Fibroblast of peridontal ligament (primary cell): ENCODE measurements around the gene CFHR3.
"Not testable (repeated sequence)": the region's sequence is repeated elsewhere in the genome, so short reads cannot be mapped to it uniquely, and the experiment has no call there.

Source experiments
- DNase-seq: peaks from one replicate; pipeline ENCODE4 v3.0.0-alpha.2; 2010; ENCODE audit errors: extremely low read depth

The CFHR3 gene

GRCh38 chr1:196774603-196775002 is at the start of gene CFHR3:
CFHR3 (plus strand) TSS chr1:196774840; CDS start chr1:196774887, 47 bp downstream.
- DNase-seq: no peak

- DNase-seq: no peak
These were observed 42.1 kb upstream of the CFHR3 start for GRCh38 chr1:196732526-196732925.

GRCh38 chr1:196733091-196733970 is 41.3 kb upstream of the CFHR3 start:
- peak; percentile 8 for DNase-seq

GRCh38 chr1:196734006-196734405 is 40.6 kb upstream of the CFHR3 start:
- DNase-seq: no peak

GRCh38 chr1:196734460-196734859 is 40.2 kb upstream of the CFHR3 start:
- no peak for DNase-seq

GRCh38 chr1:196738730-196739129 is 35.9 kb upstream of the CFHR3 start:
- DNase-seq: no peak

GRCh38 chr1:196743244-196743643 is 31.4 kb upstream of the CFHR3 start:
- DNase-seq: peak; percentile 55

GRCh38 chr1:196765019-196765740 is 9.5 kb upstream of the CFHR3 start:
- DNase-seq: not testable (repeated sequence)

GRCh38 chr1:196769823-196770222 is 4.8 kb upstream of the CFHR3 start:
- not testable (repeated sequence) for DNase-seq

GRCh38 chr1:196773713-196774112 is 927 bp upstream of the CFHR3 start:
- DNase-seq: no peak

- no peak for DNase-seq
These were observed 465 bp upstream of the CFHR3 start for GRCh38 chr1:196774175-196774574.

GRCh38 chr1:196777603-196778002 is 3.0 kb downstream of the CFHR3 start:
- no peak for DNase-seq

- DNase-seq: no peak
These were observed 4.5 kb downstream of the CFHR3 start for GRCh38 chr1:196779093-196779492.

- not testable (repeated sequence) for DNase-seq
These were observed 16.6 kb downstream of the CFHR3 start for GRCh38 chr1:196791252-196791651.

- not testable (repeated sequence) for DNase-seq
These were observed 19.5 kb downstream of the CFHR3 start for GRCh38 chr1:196794103-196794502.

- DNase-seq: no peak
These were observed 23.3 kb downstream of the CFHR3 start for GRCh38 chr1:196797891-196798290.

GRCh38 chr1:196801920-196802319 is 27.3 kb downstream of the CFHR3 start:
- not testable (repeated sequence) for DNase-seq

GRCh38 chr1:196808529-196809235 is 34.0 kb downstream of the CFHR3 start:
- no peak for DNase-seq

- not testable (repeated sequence) for DNase-seq
These were observed 42.8 kb downstream of the CFHR3 start for GRCh38 chr1:196817442-196817841.

GRCh38 chr1:196819531-196819930 is 44.9 kb downstream of the CFHR3 start, which contains the start of gene CFHR1:
CFHR1 (plus strand) TSS chr1:196819731; CDS start chr1:196819845, 114 bp downstream.
- DNase-seq: not testable (repeated sequence)

- peak; percentile 77 for DNase-seq
These were observed 53.2 kb downstream of the CFHR3 start for GRCh38 chr1:196827860-196828259.
